ENCODE measurements around the gene NEK4.
A peak's percentile ranks its signal among the peaks of the same experiment; 100 is the strongest.

NEK4 gene

GRCh38 chr3:52770496-52771333, at the start of gene NEK4:
Gene NEK4 (minus strand): TSS chr3:52770940. CDS start chr3:52770746, 194 bp downstream.
- DNase-seq (ENCODE audit: low read depth in 2 of 2) = peak; percentile 66 to 72

- DNase-seq (ENCODE audit: low read depth in 2 of 2) = no peak
These were observed 49.2 kb upstream of the NEK4 start for GRCh38 chr3:52819936-52820335.

GRCh38 chr3:52817860-52818259, 47.1 kb upstream of the NEK4 start:
- DNase-seq (ENCODE audit: low read depth in 2 of 2) = no peak

- DNase-seq (ENCODE audit: low read depth in 2 of 2) = no peak
These were observed 46.5 kb upstream of the NEK4 start for GRCh38 chr3:52817221-52817620.

- no peak for DNase-seq (ENCODE audit: low read depth in 2 of 2)
These were observed 45.9 kb upstream of the NEK4 start for GRCh38 chr3:52816654-52817053.

GRCh38 chr3:52816199-52816598, 45.5 kb upstream of the NEK4 start:
- no peak for DNase-seq (ENCODE audit: low read depth in 2 of 2)

- no peak for DNase-seq (ENCODE audit: low read depth in 2 of 2)
These were observed 43.1 kb upstream of the NEK4 start for GRCh38 chr3:52813810-52814209.

- DNase-seq (ENCODE audit: low read depth in 2 of 2) = no peak
These were observed 40.8 kb upstream of the NEK4 start for GRCh38 chr3:52811452-52812011.

- DNase-seq (ENCODE audit: low read depth in 2 of 2) = no peak
These were observed 40.2 kb upstream of the NEK4 start for GRCh38 chr3:52810923-52811322.

- no peak for DNase-seq (ENCODE audit: low read depth in 2 of 2)
These were observed 39.1 kb upstream of the NEK4 start for GRCh38 chr3:52809662-52810377.

- DNase-seq (ENCODE audit: low read depth in 2 of 2) = no peak
These were observed 38.4 kb upstream of the NEK4 start for GRCh38 chr3:52809149-52809548.

- DNase-seq (ENCODE audit: low read depth in 2 of 2) = no peak
These were observed 34.7 kb upstream of the NEK4 start for GRCh38 chr3:52805270-52806039.

- DNase-seq (ENCODE audit: low read depth in 2 of 2) = no peak
These were observed 31.1 kb upstream of the NEK4 start for GRCh38 chr3:52801839-52802238.

- no peak for DNase-seq (ENCODE audit: low read depth in 2 of 2)
These were observed 29.3 kb upstream of the NEK4 start for GRCh38 chr3:52800079-52800478.

GRCh38 chr3:52798978-52799476, 28.3 kb upstream of the NEK4 start:
- DNase-seq (ENCODE audit: low read depth in 2 of 2) = no peak

- no peak for DNase-seq (ENCODE audit: low read depth in 2 of 2)
These were observed 27.7 kb upstream of the NEK4 start for GRCh38 chr3:52798376-52798977.

- DNase-seq (ENCODE audit: low read depth in 2 of 2) = no peak
These were observed 25.7 kb upstream of the NEK4 start for GRCh38 chr3:52796411-52796810.

- DNase-seq (ENCODE audit: low read depth in 2 of 2) = no peak
These were observed 24.7 kb upstream of the NEK4 start for GRCh38 chr3:52795298-52795900.

GRCh38 chr3:52794612-52795099, 23.9 kb upstream of the NEK4 start, which contains the start of gene ITIH3:
Gene ITIH3 (plus strand): TSS chr3:52794796. CDS start chr3:52794804, 8 bp downstream.
- no peak for DNase-seq (ENCODE audit: low read depth in 2 of 2)

- no peak for DNase-seq (ENCODE audit: low read depth in 2 of 2)
These were observed 23.2 kb upstream of the NEK4 start for GRCh38 chr3:52793702-52794611.
